ENCODE results near the gene ARG1.

The ARG1 gene

DNA sequence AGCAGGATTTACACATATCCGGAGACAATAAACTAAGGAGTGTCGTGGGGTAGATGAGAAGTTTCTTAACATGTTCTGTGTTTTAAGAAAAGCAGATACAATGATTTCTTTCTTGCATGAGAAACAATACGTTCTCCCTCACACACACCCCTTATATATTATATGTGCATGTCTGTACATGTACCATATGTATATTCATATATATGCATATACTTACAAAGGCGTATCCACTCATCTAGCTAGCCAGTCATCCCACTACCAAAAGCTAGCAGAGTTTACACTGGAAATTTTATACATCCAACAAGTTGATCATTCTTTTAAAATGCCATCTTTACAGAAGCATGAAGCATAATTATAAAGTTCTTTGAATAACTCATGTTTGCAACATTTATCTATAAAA is 14.9 kb downstream of the ARG1 start:
- DNase-seq = no peak

DNA sequence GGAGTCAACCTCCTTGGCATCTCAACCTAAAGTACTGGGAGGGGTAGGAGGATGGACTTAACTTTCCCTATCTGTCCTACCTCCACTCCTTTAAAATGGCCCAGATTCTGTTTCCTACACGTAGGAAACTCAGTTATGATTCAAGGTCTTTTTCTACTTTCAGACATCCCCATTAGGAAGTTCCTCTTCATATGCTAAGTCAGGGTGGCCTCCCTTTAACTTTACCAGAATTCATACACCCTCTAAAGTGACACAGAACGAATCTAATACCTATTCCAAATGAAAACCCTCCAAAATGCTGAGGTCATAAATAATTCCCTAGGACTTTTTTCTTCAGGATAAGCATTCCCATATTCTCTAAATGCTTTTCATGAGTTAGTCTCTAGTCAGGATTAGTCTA is 15.6 kb downstream of the ARG1 start:
- DNase-seq = no peak

DNA sequence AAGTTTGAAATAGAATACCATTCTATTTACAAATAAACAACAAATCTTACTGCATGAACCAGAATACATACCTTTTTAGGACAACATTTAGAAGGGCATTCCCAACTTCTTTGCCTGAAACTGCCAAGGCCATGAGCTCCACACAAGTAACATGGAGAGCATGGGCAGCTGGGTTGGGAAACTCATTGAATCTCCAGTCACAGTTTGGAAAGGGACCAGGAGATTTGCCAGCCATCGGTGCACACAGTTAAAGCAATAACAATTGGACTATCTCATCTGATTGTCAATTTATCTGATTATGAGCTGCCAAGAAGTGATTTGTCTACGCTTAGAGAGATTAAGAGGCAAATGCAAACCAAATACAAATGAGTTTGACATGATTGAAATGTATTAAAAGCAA is 19.9 kb downstream of the ARG1 start:
- DNase-seq = no peak

DNA sequence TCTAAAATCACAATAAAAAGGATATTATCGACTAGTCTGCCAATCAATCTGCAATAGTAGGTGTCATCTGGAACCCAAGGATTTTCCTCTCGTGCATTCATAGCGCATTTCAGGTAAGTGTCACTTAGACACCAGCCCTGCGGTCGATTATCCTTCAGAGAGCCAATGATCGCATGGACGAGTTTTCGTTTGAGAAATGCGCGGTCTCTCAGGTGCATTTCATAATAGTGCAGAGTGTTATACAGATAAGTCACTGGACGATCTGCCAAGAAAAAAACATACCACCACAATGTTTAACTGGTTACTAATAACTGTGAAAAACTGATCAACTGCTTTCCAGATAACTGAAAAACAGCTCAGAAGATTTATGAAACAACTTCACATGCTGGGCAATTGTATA is 21.0 kb downstream of the ARG1 start:
- no peak for DNase-seq

DNA sequence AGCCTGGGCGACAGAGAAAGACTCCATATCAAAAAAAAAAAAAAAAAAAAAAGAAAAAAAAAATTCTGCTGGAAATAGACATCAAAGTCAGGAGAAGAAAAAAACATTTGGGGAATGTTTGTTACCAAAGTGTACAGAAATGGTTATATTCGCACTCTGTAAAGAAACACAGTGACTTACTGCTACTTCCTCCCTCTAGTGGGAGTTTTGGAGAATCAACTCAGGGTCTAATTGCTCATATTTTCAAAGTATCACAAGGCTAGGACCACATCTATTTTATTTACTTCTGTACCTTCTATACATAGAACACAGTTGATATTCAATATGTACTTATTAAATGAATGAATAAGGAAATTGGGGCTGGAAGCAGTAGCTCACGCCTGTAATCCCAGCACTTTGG is 24.4 kb downstream of the ARG1 start:
- no peak for DNase-seq

DNA sequence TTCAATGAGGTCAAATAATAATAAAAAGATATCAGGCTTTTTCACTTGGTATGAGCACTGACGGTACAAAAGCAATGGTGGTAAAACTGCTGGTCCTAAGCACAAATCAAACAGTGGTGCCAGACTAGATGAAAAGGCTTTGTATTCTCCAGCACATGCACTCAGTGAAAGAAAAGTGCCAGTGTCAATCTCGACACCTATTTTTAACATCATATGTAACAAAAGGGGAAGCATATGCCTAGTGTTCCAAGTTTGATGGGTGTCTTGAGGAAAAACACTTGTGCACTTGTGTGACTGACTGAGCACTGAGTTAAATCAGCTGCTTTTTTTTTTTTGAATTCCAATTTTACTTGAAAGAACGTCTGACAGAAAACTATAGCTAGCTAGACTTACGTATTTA is 27.7 kb downstream of the ARG1 start:
- no peak for DNase-seq

DNA sequence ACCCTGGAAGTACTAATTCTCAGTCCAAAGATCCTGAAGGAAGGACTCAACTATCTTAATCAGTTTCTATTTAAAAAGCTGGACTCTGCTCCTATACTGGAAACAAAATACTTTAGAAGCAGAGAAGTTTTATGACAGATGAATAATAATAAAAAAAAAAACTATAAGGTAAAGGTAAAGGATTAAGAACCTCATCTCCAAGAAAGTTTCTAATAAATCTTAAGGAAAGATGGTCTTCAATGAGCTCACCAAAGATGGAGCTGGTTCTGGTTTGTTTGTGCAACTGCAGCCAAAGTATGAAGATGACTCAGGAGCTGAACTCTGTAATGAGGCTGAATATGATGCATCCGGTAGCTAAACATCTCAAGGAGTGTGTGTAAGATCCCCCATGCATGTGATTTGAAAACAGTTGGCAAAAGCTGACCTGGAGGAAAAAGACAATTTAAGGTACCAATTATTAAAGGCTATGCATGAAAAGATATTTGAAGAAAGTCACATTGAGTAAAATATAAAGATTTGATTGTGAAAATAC is 29.8 kb downstream of the ARG1 start:
- no peak for DNase-seq

DNA sequence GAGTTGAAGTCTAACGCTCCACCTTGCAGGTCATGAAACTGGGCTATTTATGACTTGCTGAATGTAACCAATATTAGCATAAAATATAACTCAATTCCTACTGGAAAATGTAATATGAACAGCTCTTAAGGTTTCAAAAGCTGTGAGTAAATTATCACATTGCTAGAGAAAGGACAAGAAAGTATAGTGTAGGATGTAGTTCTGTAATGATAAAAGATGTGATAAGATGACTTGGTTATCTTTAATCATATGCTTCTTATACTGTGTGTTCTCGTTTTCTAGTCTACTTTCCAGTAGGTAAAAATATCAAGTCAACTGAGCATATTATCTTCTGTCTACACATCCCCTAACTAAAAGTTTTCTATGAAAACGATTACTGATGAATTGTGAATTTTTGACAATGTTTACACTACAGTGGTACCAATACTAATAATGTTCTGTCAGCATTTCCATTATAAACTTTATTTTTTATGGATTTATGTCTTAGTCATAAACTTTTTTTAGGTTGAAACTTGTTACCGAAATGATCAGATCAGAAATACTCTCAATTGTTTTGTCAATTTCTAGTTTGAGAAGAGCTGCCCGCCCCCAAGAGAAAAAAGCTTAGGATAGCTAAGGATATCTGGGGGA is 40.4 kb downstream of the ARG1 start:
- DNase-seq = no peak

DNA sequence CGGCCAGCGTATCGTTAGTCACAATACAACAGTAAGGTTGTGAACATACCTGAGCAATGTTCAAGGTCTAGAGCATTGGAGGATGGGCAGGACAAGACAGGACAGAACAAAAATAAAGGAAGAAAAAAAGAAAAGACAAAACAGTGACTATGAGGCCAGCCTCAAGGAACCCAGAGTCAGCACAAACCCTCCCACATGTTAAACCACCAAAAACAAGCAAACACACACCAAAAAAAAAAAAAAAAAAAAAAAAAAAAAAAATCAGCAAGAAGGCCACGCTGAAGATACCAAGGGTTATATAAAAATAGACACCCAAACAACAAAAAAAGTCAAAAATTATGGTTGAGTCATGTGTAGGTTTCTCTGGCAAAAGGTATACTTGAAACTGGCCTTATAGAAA is 42.2 kb downstream of the ARG1 start:
- DNase-seq = no peak

DNA sequence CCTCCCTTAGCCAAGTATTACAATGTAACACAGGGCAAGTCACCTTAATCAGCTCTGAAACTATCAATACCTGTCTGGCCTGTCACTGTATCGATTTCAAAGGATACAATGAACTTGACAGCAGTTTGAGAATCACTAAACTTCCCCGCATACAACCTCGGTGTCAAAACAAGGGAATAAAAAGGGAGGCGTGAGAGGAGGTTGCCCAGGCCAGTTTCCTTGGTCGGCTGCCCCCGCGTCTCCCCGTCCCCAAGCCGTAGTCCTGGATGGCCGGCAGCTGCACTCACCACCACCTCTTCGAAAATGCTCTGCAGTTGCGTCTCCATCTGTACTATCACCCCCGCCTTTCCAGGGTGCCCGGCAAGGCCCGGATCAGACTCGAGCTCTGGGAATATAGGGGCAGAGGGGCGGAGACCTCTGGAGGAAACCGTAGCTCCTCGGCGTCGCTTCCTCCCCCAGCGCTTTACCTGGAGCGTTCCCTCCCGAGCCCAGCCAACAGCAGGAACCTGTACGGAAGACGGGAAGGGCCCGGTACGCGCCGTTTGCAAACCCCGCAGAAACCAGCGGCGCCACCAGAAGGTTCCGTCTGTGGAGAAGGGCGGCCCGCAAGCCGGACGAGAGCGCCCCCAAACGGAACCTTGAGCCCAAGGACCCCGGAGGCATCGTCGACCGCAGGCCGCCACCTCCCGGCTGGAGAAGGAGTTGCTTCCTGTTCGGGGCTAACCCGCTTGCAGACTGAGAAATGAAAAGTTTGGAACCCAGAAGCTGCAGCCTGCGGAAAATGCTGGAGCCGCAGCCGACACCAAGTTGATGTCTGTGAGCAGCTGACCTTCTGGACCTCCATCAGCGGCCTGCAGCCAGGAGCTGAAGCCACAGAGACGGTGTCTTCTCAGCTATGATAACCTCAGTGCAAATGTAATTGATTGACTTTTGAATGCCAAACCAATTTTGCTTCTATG is 55.0 kb downstream of the ARG1 start, which contains the start of gene MED23:
Gene MED23, minus strand, starts transcription at position 519 of the 959 bp plus-strand sequence. Its CDS starts 193 bp downstream, at position 326.
- peak; percentile 92 for DNase-seq

DNA sequence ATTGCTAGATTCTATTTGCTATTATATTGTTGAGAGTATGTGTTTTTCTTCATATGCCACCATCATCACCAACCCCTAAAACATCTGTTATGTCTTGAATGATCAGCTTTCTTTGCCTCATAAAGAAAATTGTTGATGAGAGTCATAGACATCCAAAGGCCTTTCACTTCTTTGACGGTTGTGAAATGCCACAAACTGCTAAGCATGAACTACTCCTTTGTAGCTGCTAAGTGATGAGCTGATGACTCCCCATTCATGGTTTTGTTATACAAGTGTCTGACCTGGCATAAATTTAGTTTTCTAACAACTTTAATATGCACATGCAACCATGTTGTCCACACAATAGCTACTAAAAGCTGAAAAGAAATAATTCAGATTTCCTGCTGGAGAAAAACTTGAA is 55.7 kb downstream of the ARG1 start:
- no peak for DNase-seq

DNA sequence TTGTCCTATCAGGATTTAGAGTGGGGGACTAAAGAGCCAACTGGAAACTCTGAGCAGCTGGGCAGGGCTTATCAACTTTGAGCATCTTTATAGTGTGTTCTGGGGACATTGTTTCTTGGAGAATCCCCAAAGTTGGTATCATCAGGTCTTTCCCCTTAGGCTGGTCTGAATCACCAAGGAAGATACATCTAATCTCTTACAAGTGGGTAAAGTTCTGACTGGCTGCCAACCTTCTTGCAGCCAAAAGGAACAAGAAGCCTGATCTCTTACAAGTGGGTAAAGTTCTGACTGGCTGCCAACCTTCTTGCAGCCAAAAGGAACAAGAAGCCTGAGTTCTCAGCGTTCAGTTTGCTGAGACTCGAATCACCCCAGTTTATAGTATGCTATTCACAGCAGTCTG is 56.6 kb downstream of the ARG1 start:
- no peak for DNase-seq

DNA sequence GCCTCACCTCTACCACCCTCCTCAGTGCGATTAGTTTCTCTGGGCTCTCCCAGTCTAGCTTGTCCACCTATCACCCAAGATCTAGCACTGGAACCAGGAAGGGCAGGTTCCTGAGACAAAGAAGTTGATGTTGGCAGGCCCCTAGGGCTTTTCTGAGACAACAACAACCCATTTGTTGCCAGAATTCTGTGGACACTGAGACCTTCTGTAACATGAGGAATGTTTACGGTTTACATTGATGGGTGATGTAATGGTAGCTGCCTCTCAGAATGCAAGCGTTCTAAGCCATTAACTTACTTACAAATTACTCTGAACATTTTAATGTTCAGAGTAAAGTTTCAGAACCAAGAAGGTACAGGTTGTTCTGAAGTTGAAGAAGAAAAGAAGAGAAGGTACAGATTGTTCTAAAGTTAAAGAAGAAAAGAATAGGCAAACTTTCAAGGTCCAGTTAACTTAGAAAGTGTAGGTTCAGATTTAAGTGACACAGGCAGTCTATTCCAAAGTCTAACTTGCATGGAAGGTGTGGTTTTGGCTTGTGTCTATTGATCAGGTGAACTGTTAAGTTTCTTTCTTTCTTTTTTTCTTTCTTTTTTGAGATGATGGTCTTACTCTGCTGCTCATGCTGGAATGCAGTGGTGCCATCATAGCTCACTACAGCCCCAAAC is 58.7 kb downstream of the ARG1 start:
- DNase-seq = no peak
